Heart right ventricle (tissue), 16 donors: ENCODE data around the gene HAO2. TPM values are rescaled to one million over a fixed set of nuclear protein-coding genes. Genes with fewer than 3 reads are reported as not detected.

ENCODE experiments used
- ATAC-seq, 8 donors: fragments of 200-7000 bp; cut with Tn5 transposase; one replicate each; pipeline ENCODE4 v1.9.1; 2020; ENCODE audit warnings: mild to moderate bottlenecking in 8 of 8, moderate library complexity in 8 of 8, moderate number of reproducible peaks in 1 of 8
- DNase-seq, 2 donors: peaks; one replicate each; pipeline ENCODE4 v3.0.0-alpha.2; 2020
- H3K27ac ChIP-seq, 10 donors: fragments of 200-600 bp; sonication (generic) in 2 of 10; one replicate each; pipeline versions ENCODE4 v1.5.0 to v1.8.0; 2020 to 2022; ENCODE audit warnings: mild to moderate bottlenecking in 3 of 10
- H3K27me3 ChIP-seq, 7 donors: fragments of 200-600 bp; one replicate each; pipeline ENCODE4 v1.8.0; 2021 to 2022; ENCODE audit warnings: mild to moderate bottlenecking in 2 of 7
- H3K36me3 ChIP-seq, 9 donors: fragments of 200-600 bp; sonication (generic) in 1 of 9; one replicate each; pipeline versions ENCODE4 v1.5.0 to v1.8.0; 2020 to 2022; ENCODE audit warnings: mild to moderate bottlenecking in 2 of 9
- H3K4me1 ChIP-seq, 9 donors: fragments of 200-600 bp; sonication (generic) in 1 of 9; one replicate each; pipeline versions ENCODE4 v1.5.0 to v1.8.0; 2020 to 2022; ENCODE audit warnings: mild to moderate bottlenecking in 4 of 9
- H3K4me3 ChIP-seq, 10 donors: fragments of 200-600 bp; sonication (generic) in 2 of 10; one replicate each; pipeline versions ENCODE4 v1.5.0 to v1.8.0; 2020 to 2022; ENCODE audit warnings: mild to moderate bottlenecking in 7 of 10, moderate library complexity in 2 of 10
- H3K9me3 ChIP-seq, 11 donors: fragments of 200-600 bp in 10 of 11; sonication (generic) in 2 of 11; one replicate each; pipeline versions ENCODE4 v1.5.0 to v1.8.0; 2013 to 2022; ENCODE audit warnings: mild to moderate bottlenecking in 2 of 11, control low read depth in 1 of 11, moderate library complexity in 1 of 11
- WGBS, 2 donors: extraction: QIAGEN DNeasy Blood & Tissue Kit; methylation state at CpG; one replicate each; pipeline ENCODE4 v1.1.7; 2013; ENCODE audit warnings: inconsistent platforms in 1 of 2; 5-methylcytosine and 5-hydroxymethylcytosine counted together
- intact Hi-C, 10 donors: fragments of 100-400 bp; cut with DNase I; formaldehyde crosslinking; loops; one replicate each; pipeline versions ENCODE4 v1.11.1 to v1.14.2; 2022
- polyA plus RNA-seq, 2 donors: library from polyadenylated mRNA; stranded (reverse); fragments of 200-250 nt; gene quantifications; one replicate each; pipeline ENCODE4 v1.2.3, GENCODE V29; 2013
- total RNA-seq, 10 donors: library from RNA; stranded (reverse); fragmentation: NEBNext Ultra II Directional in 3 of 10; extraction: Animal tissue kit (Norgen Biotek cat#: 25700) in 3 of 10; gene quantifications; one replicate each; pipeline versions ENCODE4 v1.2.1 to v1.2.4, GENCODE V29; 2021 to 2023
- TF ChIP-seq, protein P1 (sequence below), 9 donors: fragments of 200-600 bp; sonication (generic) in 2 of 9; IDR thresholded peaks; one replicate each; pipeline versions ENCODE4 v1.5.0 to v1.8.0; 2021 to 2022; ENCODE audit warnings: antibody characterized with exemption in 9 of 9, mild to moderate bottlenecking in 5 of 9, moderate library complexity in 1 of 9
- donor health status: Arrhythmogenic right ventricular cardiomyopathy.
- donor health status: ischemic (EF 13 %, LVEDD 7.1; RV severe dilation, severe dysfunction).
- donor health status: healthy with polysubstance abuse.
- donor health status: DM: no; HTN: yes; CAD: no.
- donor health status: DM: no; HTN: no; CAD: no.
- donor health status: ischemic (EF 25% LVEDD 6.9; RV normal size, moderate dysfunction).
- donor health status: ischemic (EF 25% LVEDD 5.7; RV mildly dilated, moderate dysfunction).
- donor health status: healthy.
- donor health status: DM: yes; HTN: yes; CAD: no.
- donor health status: Ischemic cardiomyopathy.
- donor health status: ischemic (EF 35%, LVEDD 5.7; RV mildly dilated, moderate dysfunction).
- donor health status: nonischemic (EF 11% LVEDD 7.7; RV severe dilation, severe dysfunction).
- donor health status: DM: yes; HTN: yes; CAD: no.
- donor health status: PGD.
- donor health status: ischemic (EF 29% LVEDD 5.4; RV normal size, mild dysfunction).
- donor health status: nonischemic (EF 23%, LVEDD 6.1; RV moderate dilation, normal function).

The HAO2 gene
- total and polyA plus RNA-seq, 12 donors: 0.01 TPM; not detected in 11

DNA sequence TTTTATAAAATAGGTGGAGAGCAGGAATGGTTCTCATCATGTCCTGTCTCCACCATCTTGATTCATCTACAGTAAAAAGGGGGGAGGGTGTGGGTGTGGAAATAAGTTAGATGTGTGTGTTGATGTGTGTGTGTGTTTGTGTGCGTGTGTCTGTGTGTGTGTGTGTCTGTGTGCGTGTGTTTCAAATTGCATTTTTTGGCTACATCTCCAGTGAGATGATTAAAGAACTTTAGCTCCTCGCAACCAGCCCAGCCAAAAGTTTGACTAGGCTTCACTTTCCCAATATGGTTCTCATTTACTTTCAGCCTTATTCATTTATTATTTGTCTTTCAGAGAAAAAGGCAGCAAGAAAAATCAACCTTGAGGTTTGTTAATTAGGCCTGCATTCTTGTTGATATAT lies 14.7 kb upstream of the HAO2 start:
- Histone ChIP-seq H3K27me3 (peaks cover 0 to 4% (median 0%) of the 10 kb centered on the region in 7 donors), H3K4me1 (no peaks in the 10 kb centered on the region), H3K27ac (no peak overlapping the region), H3K9me3 (no peaks in the 10 kb centered on the region), H3K4me3 (no peak overlapping the region), H3K36me3 (no peaks in the 10 kb centered on the region)
- TF ChIP-seq, protein P1, sequence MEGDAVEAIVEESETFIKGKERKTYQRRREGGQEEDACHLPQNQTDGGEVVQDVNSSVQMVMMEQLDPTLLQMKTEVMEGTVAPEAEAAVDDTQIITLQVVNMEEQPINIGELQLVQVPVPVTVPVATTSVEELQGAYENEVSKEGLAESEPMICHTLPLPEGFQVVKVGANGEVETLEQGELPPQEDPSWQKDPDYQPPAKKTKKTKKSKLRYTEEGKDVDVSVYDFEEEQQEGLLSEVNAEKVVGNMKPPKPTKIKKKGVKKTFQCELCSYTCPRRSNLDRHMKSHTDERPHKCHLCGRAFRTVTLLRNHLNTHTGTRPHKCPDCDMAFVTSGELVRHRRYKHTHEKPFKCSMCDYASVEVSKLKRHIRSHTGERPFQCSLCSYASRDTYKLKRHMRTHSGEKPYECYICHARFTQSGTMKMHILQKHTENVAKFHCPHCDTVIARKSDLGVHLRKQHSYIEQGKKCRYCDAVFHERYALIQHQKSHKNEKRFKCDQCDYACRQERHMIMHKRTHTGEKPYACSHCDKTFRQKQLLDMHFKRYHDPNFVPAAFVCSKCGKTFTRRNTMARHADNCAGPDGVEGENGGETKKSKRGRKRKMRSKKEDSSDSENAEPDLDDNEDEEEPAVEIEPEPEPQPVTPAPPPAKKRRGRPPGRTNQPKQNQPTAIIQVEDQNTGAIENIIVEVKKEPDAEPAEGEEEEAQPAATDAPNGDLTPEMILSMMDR (IDR thresholded peaks at IDR 0.05): no peak
- DNase-seq: no peak
- 87 to 90% methylated on average over 3 of the region's 3 CpGs for WGBS, 2 donors
- intact Hi-C loops: no loop called here
- no peak for ATAC-seq

- Histone ChIP-seq H3K27me3 (peaks cover 0 to 8% (median 0%) of the 10 kb centered on the region in 7 donors), H3K9me3 (no peaks in the 10 kb centered on the region), H3K27ac (no peak overlapping the region), H3K4me3 (no peak overlapping the region), H3K36me3 (no peaks in the 10 kb centered on the region), H3K4me1 (no peaks in the 10 kb centered on the region)
- TF ChIP-seq, protein P1 (IDR thresholded peaks at IDR 0.05): no peak
- WGBS, 2 donors: 79 to 89% methylated on average over 4 of the region's 4 CpGs
- ATAC-seq (no peak), DNase-seq (no peak)
- intact Hi-C loops: no loop called here
Measured at GRCh38 chr1:119358636-119359035, 9.9 kb upstream of the HAO2 start.

- TF ChIP-seq, protein P1 (IDR thresholded peaks at IDR 0.05): no peak
Measured at GRCh38 chr1:119359730-119360129, 8.9 kb upstream of the HAO2 start.

DNA sequence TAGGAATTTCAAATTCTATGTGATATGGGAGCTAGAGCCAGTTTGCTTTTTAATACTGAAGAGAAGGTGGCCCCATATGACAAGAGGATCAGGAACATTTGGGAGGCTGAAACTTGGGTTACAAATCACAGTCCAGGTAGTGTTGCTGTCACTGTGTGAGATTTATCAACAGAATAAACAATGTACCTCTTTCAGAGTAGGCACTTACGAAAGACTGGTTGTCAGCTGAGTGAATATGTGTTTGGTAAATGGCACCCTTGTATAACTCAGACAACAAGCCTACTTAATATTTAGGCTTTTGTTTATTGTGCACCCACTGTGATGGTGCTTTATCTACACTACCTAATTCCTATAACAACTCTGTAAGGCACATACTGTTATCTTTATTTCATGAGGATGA lies 7.4 kb upstream of the HAO2 start:
- intact Hi-C loops: loop anchor here in 2 of 10 donors (10.0 kb wide), 2 partner anchors 76 to 1206 kb away; no protein-coding TSS in a partner anchor
- ATAC-seq (no peak), DNase-seq (no peak)
- H3K4me1 ChIP-seq: no peaks in the 10 kb centered on the region
- H3K27me3 ChIP-seq: peaks cover 0 to 8% (median 0%) of the 10 kb centered on the region in 7 donors
- WGBS, 2 donors: 81 to 85% methylated on average over 1 of the region's 1 CpG
- TF ChIP-seq, protein P1 (IDR thresholded peaks at IDR 0.05): no peak
- no peaks in the 10 kb centered on the region for H3K9me3 ChIP-seq
- H3K27ac ChIP-seq: no peak overlapping the region
- H3K36me3 ChIP-seq: no peaks in the 10 kb centered on the region
- no peak overlapping the region for H3K4me3 ChIP-seq

More at GRCh38 chr1:119359730-119360129, 8.9 kb upstream of the HAO2 start:
- 89 to 93% methylated on average over 4 of the region's 4 CpGs for WGBS, 2 donors
- DNase-seq: no peak
- Histone ChIP-seq H3K27ac (no peak overlapping the region), H3K27me3 (peaks cover 0 to 8% (median 0%) of the 10 kb centered on the region in 7 donors), H3K9me3 (no peaks in the 10 kb centered on the region), H3K36me3 (no peaks in the 10 kb centered on the region), H3K4me3 (no peak overlapping the region), H3K4me1 (no peaks in the 10 kb centered on the region)
- intact Hi-C loops: loop anchor here in 2 of 10 donors (10.0 kb wide), 2 partner anchors 75 to 1205 kb away; no protein-coding TSS in a partner anchor
- no peak for ATAC-seq
